SJSA1 (cell line): ENCODE results near the gene SMAGP. TPM values are rescaled to one million over a fixed set of nuclear protein-coding genes. Genes with fewer than 3 reads are reported as not detected.
"Not testable (repeated sequence)": the region's sequence is repeated elsewhere in the genome, so short reads cannot be mapped to it uniquely, and the experiment has no call there.

Experiments used
- DNase-seq, 2 experiments: peaks; one replicate each; pipeline ENCODE4 v3.0.0-alpha.2; 2015 to 2020; ENCODE audit warnings: low spot score in 2 of 2, low read depth in 1 of 2
- H3K27ac ChIP-seq: fragments of 250-450 bp; sonication (Bioruptor Pico); 2 replicates; pipeline ENCODE4 v1.5.1; 2020; ENCODE audit warnings: mild to moderate bottlenecking, moderate library complexity
- H3K27me3 ChIP-seq: fragments of 250-450 bp; sonication (Bioruptor Pico); replicated peaks from 2 replicates; pipeline ENCODE4 v1.5.1; 2020; ENCODE audit warnings: mild to moderate bottlenecking, moderate library complexity
- H3K36me3 ChIP-seq: fragments of 250-450 bp; sonication (Bioruptor Pico); 2 replicates; pipeline ENCODE4 v1.5.1; 2020; ENCODE audit warnings: mild to moderate bottlenecking
- H3K4me1 ChIP-seq: fragments of 250-450 bp; sonication (Bioruptor Pico); replicated peaks from 2 replicates; pipeline ENCODE4 v1.6.1; 2021; ENCODE audit warnings: mild to moderate bottlenecking
- H3K4me3 ChIP-seq: fragments of 250-450 bp; sonication (Bioruptor Pico); 2 replicates; pipeline ENCODE4 v1.5.1; 2020; ENCODE audit warnings: mild to moderate bottlenecking
- H3K9me3 ChIP-seq: fragments of 250-450 bp; sonication (Bioruptor Pico); replicated peaks from 2 replicates; pipeline ENCODE4 v1.5.1; 2020; ENCODE audit warnings: mild to moderate bottlenecking
- total RNA-seq: library from RNA; depleted of rRNA; stranded (reverse); fragments of >200 nt; shearing (Covaris generic); gene quantifications from 2 replicates; pipeline ENCODE4 v1.2.3, GENCODE V29; 2014

SMAGP gene
- total RNA-seq, 1 experiment from 2014 or later = 22.8 TPM

DNA sequence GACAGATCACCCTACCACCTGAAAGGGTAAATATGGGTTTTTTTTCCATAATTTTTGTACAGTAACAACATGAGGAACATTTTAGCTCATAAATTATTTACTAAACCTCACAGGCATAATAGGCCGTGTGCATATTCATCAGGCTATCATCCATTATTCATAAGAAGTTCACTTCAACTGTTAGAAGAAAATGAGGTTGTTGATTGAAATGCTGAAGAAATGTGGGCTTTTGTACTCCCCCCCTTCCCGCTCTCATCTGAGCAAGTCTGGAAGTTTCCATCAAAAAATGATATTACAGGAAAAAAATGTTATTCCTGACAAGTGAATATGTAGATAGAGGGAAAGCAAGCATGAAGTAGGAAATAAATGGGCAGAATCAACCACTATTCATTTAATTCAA, 44.4 kb downstream of the SMAGP start:
- no peaks in the 10 kb centered on the region for H3K27me3 ChIP-seq
- no peak overlapping the region for H3K4me3 ChIP-seq
- H3K36me3 ChIP-seq = no peaks in the 10 kb centered on the region
- H3K4me1 ChIP-seq = peaks cover 10% of the 10 kb centered on the region
- DNase-seq = no peak
- H3K27ac ChIP-seq = no peak overlapping the region
- H3K9me3 ChIP-seq = peaks cover 3% of the 10 kb centered on the region; the same call in 1 of the 2 replicates

DNA sequence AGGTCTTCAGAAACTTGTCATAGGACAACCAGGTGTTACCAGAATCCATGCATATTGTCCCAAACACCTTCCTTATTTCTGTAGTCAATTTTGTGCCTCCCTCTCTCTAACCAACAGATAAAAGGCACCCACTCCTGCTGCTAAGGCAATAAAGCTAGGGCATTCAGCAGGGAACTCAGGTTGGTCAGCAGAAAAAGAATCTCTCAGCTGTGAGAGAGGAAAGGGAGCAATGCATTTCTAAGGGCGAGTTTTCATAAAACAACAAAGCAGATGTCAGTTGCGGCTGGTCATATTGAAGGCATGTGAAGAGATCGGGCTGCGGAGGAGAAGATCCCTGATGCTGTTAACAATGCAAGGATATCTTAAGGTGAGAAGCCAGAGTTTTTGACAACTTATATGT, 45.0 kb downstream of the SMAGP start:
- H3K4me1 ChIP-seq = peaks cover 10% of the 10 kb centered on the region
- no peaks in the 10 kb centered on the region for H3K36me3 ChIP-seq
- H3K9me3 ChIP-seq = peaks cover 3% of the 10 kb centered on the region; the same call in 1 of the 2 replicates
- no peak overlapping the region for H3K27ac ChIP-seq
- DNase-seq = no peak
- H3K27me3 ChIP-seq = no peaks in the 10 kb centered on the region
- no peak overlapping the region for H3K4me3 ChIP-seq

DNA sequence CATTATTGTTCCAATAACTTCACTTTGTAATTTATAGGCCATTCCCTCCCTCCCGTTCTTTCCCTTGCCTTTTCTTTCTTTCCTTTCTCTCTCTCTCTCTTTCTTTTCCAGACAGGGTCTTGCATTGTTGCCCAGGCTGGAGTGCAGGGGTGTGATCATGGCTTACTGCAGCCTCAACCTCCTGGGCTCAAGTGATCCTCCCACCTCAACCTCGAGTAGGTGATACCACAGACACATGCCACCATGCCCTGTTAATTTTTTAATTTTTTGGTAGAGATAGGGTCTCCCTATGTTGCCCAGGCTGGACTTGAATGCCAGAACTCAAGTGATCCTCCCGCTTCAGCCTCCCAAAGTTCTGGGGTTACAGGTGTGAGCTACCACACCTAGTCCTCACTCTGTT, 45.6 kb downstream of the SMAGP start:
- H3K27ac ChIP-seq = no peak overlapping the region
- H3K36me3 ChIP-seq = no peaks in the 10 kb centered on the region
- no peak for DNase-seq

DNA sequence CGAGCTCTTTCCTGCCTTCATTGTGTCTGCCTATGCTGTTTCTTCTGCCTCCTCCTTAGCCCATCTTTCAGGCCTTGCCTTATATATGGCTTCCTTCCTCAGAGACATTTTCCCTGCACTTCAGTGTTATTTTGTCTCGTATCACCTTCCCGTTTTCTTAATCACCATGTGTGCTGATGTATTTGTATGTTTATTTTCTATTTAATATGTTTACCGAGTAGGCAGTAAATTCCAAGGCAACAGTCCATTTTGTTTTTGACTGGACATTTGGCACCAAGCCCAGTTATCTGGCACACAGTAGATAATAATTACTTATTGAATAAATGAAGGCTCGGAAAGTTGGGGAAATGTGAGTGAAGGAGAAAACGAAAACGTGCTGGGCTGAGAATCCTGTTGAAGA, 47.8 kb downstream of the SMAGP start:
- peaks cover 18% of the 10 kb centered on the region for H3K4me1 ChIP-seq
- DNase-seq = no peak
- no peak overlapping the region for H3K27ac ChIP-seq
- H3K9me3 ChIP-seq = peaks cover 2% of the 10 kb centered on the region; the same call in 1 of the 2 replicates
- H3K4me3 ChIP-seq = no peak overlapping the region
- H3K27me3 ChIP-seq = no peaks in the 10 kb centered on the region
- H3K36me3 ChIP-seq = no peaks in the 10 kb centered on the region

More for the DNA sequence above, 45.6 kb downstream of the SMAGP start:
- no peak overlapping the region for H3K4me3 ChIP-seq
- no peaks in the 10 kb centered on the region for H3K27me3 ChIP-seq
- peaks cover 10% of the 10 kb centered on the region for H3K4me1 ChIP-seq
- peaks cover 3% of the 10 kb centered on the region; the same call in 1 of the 2 replicates for H3K9me3 ChIP-seq

DNA sequence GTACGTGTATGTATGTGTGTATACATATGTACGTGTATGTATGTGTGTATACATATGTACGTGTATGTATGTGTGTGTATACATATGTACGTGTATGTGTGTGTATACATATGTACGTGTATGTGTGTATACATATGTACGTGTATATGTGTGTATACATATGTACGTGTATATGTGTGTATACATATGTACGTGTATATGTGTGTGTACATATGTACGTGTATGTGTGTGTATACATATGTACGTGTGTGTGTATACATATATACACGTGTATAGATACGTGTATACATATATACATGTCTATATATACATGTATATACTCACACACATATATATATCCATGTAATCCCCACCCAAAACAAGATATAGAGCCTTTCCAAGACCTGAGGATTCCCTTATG, 50.4 kb downstream of the SMAGP start:
- not testable (repeated sequence) for H3K36me3 ChIP-seq, H3K4me3 ChIP-seq, H3K27ac ChIP-seq, DNase-seq, H3K9me3 ChIP-seq, H3K4me1 ChIP-seq, H3K27me3 ChIP-seq

- Histone ChIP-seq H3K36me3 (no peaks in the 10 kb centered on the region; the same call in 1 of the 2 replicates), H3K27me3 (no peaks in the 10 kb centered on the region), H3K4me1 (peaks cover 9% of the 10 kb centered on the region), H3K27ac (no peak overlapping the region), H3K9me3 (no peaks in the 10 kb centered on the region), H3K4me3 (no peak overlapping the region)
- DNase-seq = no peak
Measured at GRCh38 chr12:51219322-51219721, 50.9 kb downstream of the SMAGP start.

DNA sequence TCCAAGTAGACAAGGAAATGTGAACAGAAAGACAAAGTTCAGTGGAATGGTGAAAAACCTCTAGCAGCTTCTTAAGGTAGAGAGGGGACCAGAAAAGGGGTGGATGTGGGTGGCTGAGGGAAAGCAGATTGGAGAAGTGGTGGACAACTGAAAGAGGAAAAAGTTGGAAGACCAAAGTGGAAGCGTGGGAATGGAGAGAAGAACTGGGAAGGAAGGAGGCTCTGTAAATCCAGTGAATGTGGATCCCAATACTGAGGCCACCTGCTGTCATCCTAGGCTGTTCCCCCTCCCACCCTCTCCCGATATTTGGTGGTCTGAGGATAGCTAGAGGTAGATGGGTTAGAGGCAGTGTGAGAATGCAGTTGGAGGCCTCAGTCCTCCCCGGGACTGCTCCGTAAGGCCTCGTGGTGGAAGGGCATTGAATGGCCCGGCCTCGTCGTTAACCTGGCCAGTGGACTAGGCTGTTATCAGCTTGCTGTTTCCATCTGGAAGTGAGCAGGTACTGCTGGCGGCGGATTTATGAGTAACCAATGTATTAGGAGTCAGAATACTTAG, 51.5 kb downstream of the SMAGP start:
- no peak for DNase-seq
- Histone ChIP-seq H3K27me3 (no peaks in the 10 kb centered on the region), H3K27ac (peak overlapping the region; percentile 74), H3K4me3 (peak overlapping the region; percentile 73), H3K9me3 (no peaks in the 10 kb centered on the region), H3K4me1 (peaks cover 9% of the 10 kb centered on the region), H3K36me3 (no peaks in the 10 kb centered on the region; the same call in 1 of the 2 replicates)

GRCh38 chr12:51217968-51218606, 52.1 kb downstream of the SMAGP start, which contains the start of gene POU6F1:
POU6F1 (minus strand) TSS chr12:51218062; CDS start chr12:51206836, 11,226 bp downstream.
- Histone ChIP-seq H3K4me3 (peak within 1 kb of the TSS; percentile 73), H3K27me3 (no peaks in the 10 kb centered on the region), H3K27ac (peak within 1 kb of the TSS; percentile 74), H3K4me1 (peaks cover 9% of the 10 kb centered on the region), H3K36me3 (no peaks in the 10 kb centered on the region; the same call in 1 of the 2 replicates), H3K9me3 (no peaks in the 10 kb centered on the region)
- peak; percentile 68 to 73 for DNase-seq

- H3K9me3 ChIP-seq = no peaks in the 10 kb centered on the region
- no peaks in the 10 kb centered on the region; the same call in 1 of the 2 replicates for H3K36me3 ChIP-seq
- H3K27me3 ChIP-seq = no peaks in the 10 kb centered on the region
- peaks cover 9% of the 10 kb centered on the region for H3K4me1 ChIP-seq
- peak overlapping the region; percentile 74 for H3K27ac ChIP-seq
- peak in 1 of 2 experiments; percentile 20 for DNase-seq
- H3K4me3 ChIP-seq = peak overlapping the region; percentile 73
Measured at GRCh38 chr12:51217133-51217967, 52.9 kb downstream of the SMAGP start.

GRCh38 chr12:51216642-51217041, 53.6 kb downstream of the SMAGP start:
- Histone ChIP-seq H3K36me3 (no peaks in the 10 kb centered on the region; the same call in 1 of the 2 replicates), H3K4me3 (peak overlapping the region; percentile 73), H3K4me1 (peaks cover 9% of the 10 kb centered on the region), H3K9me3 (no peaks in the 10 kb centered on the region), H3K27ac (no peak overlapping the region), H3K27me3 (no peaks in the 10 kb centered on the region)
- DNase-seq = no peak

- H3K27me3 ChIP-seq = no peaks in the 10 kb centered on the region
- no peak for DNase-seq
- no peaks in the 10 kb centered on the region; the same call in 1 of the 2 replicates for H3K36me3 ChIP-seq
- H3K9me3 ChIP-seq = no peaks in the 10 kb centered on the region
- H3K4me1 ChIP-seq = peaks cover 9% of the 10 kb centered on the region
- H3K27ac ChIP-seq = no peak overlapping the region
- no peak overlapping the region for H3K4me3 ChIP-seq
Measured at GRCh38 chr12:51214895-51215294, 55.3 kb downstream of the SMAGP start.

GRCh38 chr12:51210690-51211395, 59.4 kb downstream of the SMAGP start:
- no peak for DNase-seq
- Histone ChIP-seq H3K4me1 (no peaks in the 10 kb centered on the region), H3K27ac (no peak overlapping the region), H3K9me3 (no peaks in the 10 kb centered on the region), H3K27me3 (no peaks in the 10 kb centered on the region), H3K4me3 (no peak overlapping the region), H3K36me3 (no peaks in the 10 kb centered on the region; the same call in 1 of the 2 replicates)

- Histone ChIP-seq H3K27ac (no peak overlapping the region), H3K36me3 (no peaks in the 10 kb centered on the region; the same call in 1 of the 2 replicates), H3K27me3 (no peaks in the 10 kb centered on the region), H3K4me3 (no peak overlapping the region), H3K4me1 (no peaks in the 10 kb centered on the region), H3K9me3 (no peaks in the 10 kb centered on the region)
- DNase-seq = no peak
Measured at GRCh38 chr12:51209259-51209658, 61.0 kb downstream of the SMAGP start.
